Fibroblast of upper back skin (primary cell): ENCODE measurements around the gene MASP1.
"Not testable (repeated sequence)": the region's sequence is repeated elsewhere in the genome, so short reads cannot be mapped to it uniquely, and the experiment has no call there.

Experiments
- DNase-seq: peaks from one replicate; pipeline ENCODE4 v3.0.0-alpha.2; 2013

Gene MASP1

GRCh38 chr3:187222801-187223200 is 68.7 kb downstream of the MASP1 start:
- no peak for DNase-seq

DNA sequence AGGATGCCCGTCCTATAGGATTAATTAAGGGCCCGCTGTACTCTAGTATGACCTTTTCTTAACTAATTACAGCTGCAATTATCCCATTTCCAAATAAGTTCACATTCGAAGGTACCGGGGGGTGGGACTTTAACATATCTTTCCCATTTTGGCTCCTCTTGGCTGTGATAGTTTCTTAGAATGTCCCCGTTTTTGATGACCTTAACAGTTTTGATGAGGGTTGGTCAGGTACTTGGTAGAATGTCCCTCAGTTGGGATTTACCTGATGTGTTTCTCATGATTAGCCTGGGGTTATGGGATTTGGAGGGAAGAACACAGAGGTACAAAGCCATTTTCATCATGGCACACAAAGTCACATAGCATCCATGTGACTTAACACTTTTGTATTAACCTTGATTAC is 76.1 kb downstream of the MASP1 start:
- no peak for DNase-seq

DNA sequence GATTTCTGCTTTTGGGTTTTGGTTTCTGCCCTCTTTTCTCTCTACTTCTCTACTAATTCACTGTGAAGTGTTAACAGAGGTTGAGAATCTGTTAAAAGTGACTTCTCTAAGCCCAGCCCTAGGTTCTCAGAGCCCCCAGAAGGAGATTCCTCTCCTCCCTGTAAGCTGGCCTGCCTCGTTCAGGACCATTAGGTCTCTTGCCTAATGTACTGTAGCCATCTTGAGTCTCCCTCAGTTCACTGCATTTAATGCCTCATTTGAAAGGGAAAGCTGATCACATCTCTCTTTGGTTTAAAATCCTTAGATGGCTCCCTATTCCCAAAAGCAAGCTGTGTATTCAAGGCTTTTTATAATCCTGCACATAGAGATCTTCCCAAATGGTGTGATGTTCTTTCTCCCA is 77.9 kb downstream of the MASP1 start:
- DNase-seq = no peak

GRCh38 chr3:187212705-187213104 is 78.8 kb downstream of the MASP1 start:
- no peak for DNase-seq

GRCh38 chr3:187212196-187212545 is 79.4 kb downstream of the MASP1 start:
- no peak for DNase-seq

GRCh38 chr3:187211532-187212195 is 79.9 kb downstream of the MASP1 start:
- peak; percentile 53 for DNase-seq

GRCh38 chr3:187210545-187211327 is 80.8 kb downstream of the MASP1 start:
- peak; percentile 87 for DNase-seq

- DNase-seq = no peak
Observed at GRCh38 chr3:187210091-187210490, 81.4 kb downstream of the MASP1 start.

DNA sequence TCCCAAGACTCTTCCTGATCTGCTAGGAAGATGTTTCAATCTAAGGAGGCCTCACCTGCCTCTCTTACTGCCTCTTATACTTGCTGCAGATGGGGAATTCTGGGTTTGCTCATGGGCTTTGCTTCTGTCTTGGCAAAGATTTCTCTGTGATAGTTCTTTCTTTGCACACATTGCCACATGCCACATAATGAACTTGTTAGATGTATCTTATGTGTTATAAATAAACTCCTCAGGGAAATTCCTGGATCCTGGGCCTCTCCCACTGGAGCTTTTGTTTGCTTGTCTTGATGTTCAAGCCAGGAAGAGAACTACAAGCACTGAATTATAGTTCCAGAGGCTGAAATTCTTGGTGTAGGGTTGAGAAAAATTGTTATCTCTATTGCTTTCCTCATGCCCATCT is 82.0 kb downstream of the MASP1 start:
- DNase-seq = no peak

DNA sequence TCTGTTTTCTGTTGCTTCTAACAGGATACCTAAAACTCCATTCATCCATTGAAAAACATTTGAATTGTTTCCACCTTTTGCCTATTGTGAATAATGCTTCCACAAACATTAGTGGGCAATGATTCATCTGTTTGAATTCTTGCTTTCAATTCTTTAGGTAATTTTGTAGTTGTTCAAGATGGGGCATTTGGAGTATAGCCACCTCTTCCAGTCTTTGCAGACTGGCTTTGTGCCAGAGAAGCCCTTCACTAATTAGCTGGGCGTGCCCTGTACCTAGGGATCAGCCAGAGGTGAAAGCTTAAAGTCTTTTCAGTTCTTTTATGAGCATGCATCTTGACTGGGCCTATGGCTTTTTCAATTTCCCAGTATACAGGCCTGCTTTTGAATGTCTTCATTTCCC is 83.4 kb downstream of the MASP1 start:
- peak; percentile 77 for DNase-seq

GRCh38 chr3:187207624-187208023 is 83.9 kb downstream of the MASP1 start:
- DNase-seq = no peak

- DNase-seq = no peak
Observed at GRCh38 chr3:187207062-187207461, 84.5 kb downstream of the MASP1 start.

GRCh38 chr3:187205683-187206082 is 85.9 kb downstream of the MASP1 start:
- DNase-seq = no peak

- not testable (repeated sequence) for DNase-seq
Observed at GRCh38 chr3:187199463-187200050, 92.0 kb downstream of the MASP1 start.

GRCh38 chr3:187198490-187198889 is 93.0 kb downstream of the MASP1 start:
- DNase-seq = no peak

GRCh38 chr3:187197335-187197649 is 94.2 kb downstream of the MASP1 start, which contains the start of gene RTP1:
TSS of gene RTP1 (plus strand) at chr3:187197486. CDS start at chr3:187197516, 30 bp downstream.
- DNase-seq = no peak

DNA sequence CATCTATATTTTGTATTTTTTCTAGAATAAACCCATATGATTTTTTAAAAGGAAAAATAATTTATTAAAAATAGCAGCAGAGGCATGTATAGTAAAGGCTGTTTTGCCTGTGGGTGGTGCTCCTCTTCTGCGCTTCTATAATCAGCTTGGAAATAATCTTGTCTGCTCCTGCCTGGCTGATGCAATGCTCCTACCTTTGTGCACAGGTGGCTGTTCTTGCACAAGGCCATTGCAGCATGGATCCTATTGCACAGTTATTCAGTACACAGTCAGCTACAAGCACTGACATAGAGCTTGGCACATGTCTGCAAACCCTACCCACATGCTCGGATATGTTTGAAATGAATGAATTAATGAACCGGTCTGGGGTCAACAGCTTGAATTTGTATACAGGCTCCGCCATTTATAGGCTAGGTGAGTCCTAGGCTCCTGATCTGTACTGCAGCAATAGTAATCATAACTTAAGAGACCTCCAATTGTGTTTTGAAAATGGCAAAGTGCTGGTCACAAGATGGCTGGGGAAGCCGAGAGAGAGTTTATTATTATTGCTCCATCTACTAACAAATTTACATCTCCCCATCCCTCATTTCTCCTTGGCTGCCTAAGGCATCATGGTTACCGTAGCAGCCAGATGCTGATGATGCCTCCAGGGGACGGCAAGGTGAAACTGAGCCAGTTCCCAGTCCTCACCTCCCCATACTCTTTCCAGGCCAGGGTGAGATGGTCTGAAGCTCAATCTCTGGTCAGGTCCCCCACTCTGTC is 94.8 kb downstream of the MASP1 start:
- no peak for DNase-seq

GRCh38 chr3:187193181-187193580 is 98.4 kb downstream of the MASP1 start:
- no peak for DNase-seq

GRCh38 chr3:187191271-187191670 is 100.3 kb downstream of the MASP1 start:
- no peak for DNase-seq

DNA sequence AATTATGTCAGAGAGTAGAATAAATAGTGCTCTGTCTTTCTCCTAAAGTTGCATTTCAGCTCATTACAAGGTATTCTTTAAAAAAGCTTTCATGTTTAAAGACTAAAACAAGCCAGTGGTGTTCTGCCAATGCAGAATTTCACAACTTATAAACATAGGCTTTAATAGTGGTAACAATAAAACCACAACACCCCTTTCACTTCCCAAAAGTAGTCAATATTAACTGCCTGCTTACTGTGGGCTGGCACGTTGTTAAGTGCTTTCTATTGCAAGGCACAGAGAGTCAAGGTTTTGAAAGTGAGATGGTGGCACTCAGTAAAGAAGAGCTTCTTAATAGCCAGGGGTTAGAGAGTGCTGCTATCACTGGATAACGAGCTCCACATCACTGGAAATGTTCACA is 102.6 kb downstream of the MASP1 start:
- DNase-seq = no peak

- peak; percentile 78 for DNase-seq
Observed at GRCh38 chr3:187186801-187187421, 104.6 kb downstream of the MASP1 start.

GRCh38 chr3:187186375-187186774 is 105.2 kb downstream of the MASP1 start:
- no peak for DNase-seq

GRCh38 chr3:187185759-187186158 is 105.8 kb downstream of the MASP1 start:
- DNase-seq = no peak
